Endothelial cell of umbilical vein (primary cell): Measurements from ENCODE around the gene PDE3A. TPM values are rescaled to one million over a fixed set of nuclear protein-coding genes. Genes with fewer than 3 reads are reported as not detected.

Experiments
- BruUV-seq: library from RNA; stranded (reverse); fragments of 400-500 nt; replicated peaks from 2 replicates; lab custom pipeline; 2021; lab: Mats Ljungman, UMichigan
- CTCF ChIA-PET: fragments of 300-600, 350-600 bp; sonication (Branson Sonifier 250); formaldehyde crosslinking; loops from one replicate; lab custom pipeline; 2021; ENCODE audit warnings: antibody characterized with exemption, inconsistent platforms; lab: Charles Lee
- POLR2A ChIA-PET: fragments of 300-600, 350-600 bp; sonication (Branson Sonifier 250); formaldehyde crosslinking; loops from one replicate; lab custom pipeline; 2021; ENCODE audit warnings: antibody characterized with exemption, inconsistent platforms; lab: Charles Lee
- DNase-seq: peaks from one replicate; pipeline ENCODE4 v3.0.0-alpha.2; 2011; ENCODE audit warnings: low read depth, low spot score
- FAIRE-seq: peaks from 2 replicates; lab custom pipeline; 2011; peaks lifted over from hg19 to GRCh38; lab: Jason Lieb, UNC
- H2AFZ ChIP-seq: 2 replicates; pipeline ENCODE4 v1.6.0; 2012; ENCODE audit warnings: low read depth, low read length, control low read depth, inconsistent platforms
- H3K27ac ChIP-seq: 2 replicates; pipeline ENCODE4 v1.5.1; 2011; ENCODE audit warnings: low read depth, mild to moderate bottlenecking, control low read depth, low read length, moderate library complexity; ENCODE audit not compliant: insufficient read depth
- H3K27me3 ChIP-seq, 2 experiments: 2 replicates each; pipeline versions ENCODE4 v1.6.0 to v1.6.1; 2011; ENCODE audit warnings: low read length in 2 of 2, mixed read lengths in 1 of 2; ENCODE audit not compliant: control insufficient read depth in 2 of 2, insufficient read depth in 2 of 2
- H3K36me3 ChIP-seq, 2 experiments: 2 replicates in 1 of 2; 3 replicates in 1 of 2; pipeline ENCODE4 v1.5.1; 2011; ENCODE audit warnings: low read length in 2 of 2, mild to moderate bottlenecking in 1 of 2, moderate library complexity in 1 of 2; ENCODE audit not compliant: control insufficient read depth in 2 of 2, insufficient read depth in 2 of 2; ENCODE audit errors: extremely low read depth in 1 of 2
- H3K4me1 ChIP-seq: 3 replicates; pipeline ENCODE4 v1.5.1; 2011; ENCODE audit warnings: mild to moderate bottlenecking, low read length; ENCODE audit not compliant: control insufficient read depth, insufficient read depth; ENCODE audit errors: extremely low read depth
- H3K4me2 ChIP-seq: 2 replicates; pipeline ENCODE4 v1.6.1; 2011; ENCODE audit warnings: low read length, control low read depth, mixed read lengths; ENCODE audit not compliant: insufficient read depth
- H3K4me3 ChIP-seq, 3 experiments: fragments of 200-600 bp in 1 of 3; sonication (generic), shearing (Covaris generic) in 1 of 3; replicated peaks in 1 of 3; 2 replicates each; pipeline ENCODE4 v1.5.1; 2011 to 2016; ENCODE audit warnings: control low read depth in 3 of 3, low read length in 3 of 3, mild to moderate bottlenecking in 2 of 3, inconsistent platforms in 1 of 3, low read depth in 1 of 3, moderate library complexity in 1 of 3; ENCODE audit not compliant: insufficient read depth in 1 of 3
- H3K79me2 ChIP-seq: 2 replicates; pipeline ENCODE4 v1.6.0; 2012; ENCODE audit warnings: low read length, inconsistent platforms; ENCODE audit not compliant: control insufficient read depth, insufficient read depth
- H3K9ac ChIP-seq: replicated peaks from 2 replicates; pipeline ENCODE3; 2011; ENCODE audit warnings: low read length, control low read depth; ENCODE audit not compliant: insufficient read depth; ENCODE audit errors: extremely low read depth
- H3K9me1 ChIP-seq: replicated peaks from 3 replicates; pipeline ENCODE4 v1.6.0; 2011; ENCODE audit warnings: mild to moderate bottlenecking, low read length; ENCODE audit not compliant: control insufficient read depth, insufficient read depth; ENCODE audit errors: extremely low read depth
- H3K9me3 ChIP-seq: replicated peaks from 2 replicates; pipeline ENCODE4 v1.5.1; 2012; ENCODE audit warnings: low read length, inconsistent platforms; ENCODE audit not compliant: control insufficient read depth, insufficient read depth
- H4K20me1 ChIP-seq: replicated peaks from 2 replicates; pipeline ENCODE3; 2011; ENCODE audit warnings: mild to moderate bottlenecking, low read length; ENCODE audit not compliant: control insufficient read depth, insufficient read depth; ENCODE audit errors: extremely low read depth
- CTCF ChIP-seq, 2 donors: IDR thresholded peaks; 1 replicate in 1 of 2; 2 replicates in 1 of 2; pipeline ENCODE4 v1.5.1; 2011; ENCODE audit warnings: low read length in 2 of 2, mild to moderate bottlenecking in 2 of 2, moderate library complexity in 2 of 2, control low read depth in 1 of 2, inconsistent platforms in 1 of 2, low read depth in 1 of 2; ENCODE audit not compliant: insufficient read depth in 1 of 2; ENCODE audit errors: extremely low read depth in 1 of 2
- EZH2 ChIP-seq: IDR thresholded peaks from 2 replicates; pipeline ENCODE4 v1.6.1; 2012; ENCODE audit warnings: borderline replicate concordance, low read depth, mild to moderate bottlenecking, moderate library complexity, low read length, inconsistent platforms; ENCODE audit not compliant: severe bottlenecking
- FOS ChIP-seq: IDR thresholded peaks from 2 replicates; pipeline ENCODE4 v1.6.1; 2011; ENCODE audit warnings: mild to moderate bottlenecking, low read length, moderate library complexity, borderline replicate concordance; ENCODE audit not compliant: insufficient read depth
- GATA2 ChIP-seq: IDR thresholded peaks from 2 replicates; pipeline ENCODE4 v1.7.0; 2011; ENCODE audit warnings: low read depth, mild to moderate bottlenecking, moderate library complexity, mixed read lengths, low read length; ENCODE audit not compliant: insufficient read length, insufficient read depth
- JUN ChIP-seq: IDR thresholded peaks from 2 replicates; pipeline ENCODE4 v1.6.1; 2011; ENCODE audit warnings: borderline replicate concordance, low read depth; ENCODE audit not compliant: insufficient read length, insufficient read depth
- MAX ChIP-seq: IDR thresholded peaks from 2 replicates; pipeline ENCODE4 v1.6.1; 2011; ENCODE audit not compliant: insufficient read depth, insufficient read length
- MYC ChIP-seq: IDR thresholded peaks from one replicate; pipeline ENCODE4 v1.6.1; 2011; ENCODE audit warnings: mild to moderate bottlenecking, low read depth, low read length
- POLR2A ChIP-seq: IDR thresholded peaks from 2 replicates; pipeline ENCODE4 v1.6.1; 2012; ENCODE audit warnings: low read depth, mild to moderate bottlenecking, control low read depth, low read length
- POLR2AphosphoS5 ChIP-seq: IDR thresholded peaks from 2 replicates; pipeline ENCODE4 v1.6.1; 2012; ENCODE audit warnings: low read depth, mild to moderate bottlenecking, control low read depth, low read length, moderate library complexity; ENCODE audit not compliant: insufficient read depth
- dilution Hi-C: fragments of 300-500 bp; cut with MboI; formaldehyde crosslinking; loops from one replicate; pipeline ENCODE4 v1.15.0; 2019; ENCODE audit warnings: low sequenced_read_pairs; ENCODE audit not compliant: extremely low pct_ligation_motif_present
- intact Hi-C: fragments of 100-400 bp; cut with micrococcal nuclease; formaldehyde crosslinking; loops from one replicate; pipeline ENCODE4 v1.10.0; 2022
- polyA plus RNA-seq, 4 experiments: library from polyadenylated mRNA; depleted of rRNA in 3 of 4; stranded (reverse) in 3 of 4; unstranded in 1 of 4; fragments of >200 nt; gene quantifications; 2 replicates each; pipeline versions ENCODE4 v1.2.1 to v1.2.3, GENCODE V29; 2011 to 2012; ENCODE audit warnings: missing spikeins in 1 of 4
- total RNA-seq: library from RNA; stranded (reverse); gene quantifications from 2 replicates; pipeline ENCODE4 v1.2.3, GENCODE V29; 2021

The PDE3A gene
- total and polyA plus RNA-seq, 2 donors (not counting 3 experiments of a cell fraction or from before 2014, with no cell fraction given), result 14.0 to 27.4 TPM

GRCh38 chr12:20514598-20514997 is 146.3 kb downstream of the PDE3A start:
- ChIA-PET CTCF (interaction anchor here (1.1 kb wide), 2 partner anchors 16 to 22 kb away, joined by 3 to 4 read pairs; no protein-coding TSS in a partner anchor), POLR2A (no interaction called here)
- dilution Hi-C loops, result no loop called here
- Histone ChIP-seq H3K79me2 (peaks cover 2% of the 10 kb centered on the region), H3K27me3 (no peaks in the 10 kb centered on the region), H3K4me2 (no peak overlapping the region), H3K9me3 (no peaks in the 10 kb centered on the region), H3K9ac (no peak overlapping the region), H4K20me1 (peaks cover 3% of the 10 kb centered on the region), H3K4me1 (no peaks in the 10 kb centered on the region), H3K4me3 (no peak overlapping the region), H3K27ac (no peak overlapping the region), H3K9me1 (no peaks in the 10 kb centered on the region), H2AFZ (no peak overlapping the region), H3K36me3 (no peaks in the 10 kb centered on the region)
- BruUV-seq, result no TSS peak
- TF ChIP-seq FOS, result no peak
- TF ChIP-seq CTCF (IDR thresholded peaks at IDR 0.05; ENCODE audit: extremely low read depth in 1 of 2, insufficient read depth in 1 of 2, low read depth in 1 of 2, low read length in 2 of 2), result no peak
- no peak for TF ChIP-seq EZH2
- TF ChIP-seq MAX, result no peak
- TF ChIP-seq POLR2A, result no peak
- no peak for TF ChIP-seq MYC
- no peak for TF ChIP-seq POLR2AphosphoS5
- TF ChIP-seq GATA2, result no peak
- no peak for TF ChIP-seq JUN
- intact Hi-C loops, result no loop called here
- DNase-seq, result no peak
- no peak for FAIRE-seq
